Measurements from ENCODE around the gene PIWIL4.
"Not testable (repeated sequence)": the region's sequence is repeated elsewhere in the genome, so short reads cannot be mapped to it uniquely, and the experiment has no call there.

Gene PIWIL4

DNA sequence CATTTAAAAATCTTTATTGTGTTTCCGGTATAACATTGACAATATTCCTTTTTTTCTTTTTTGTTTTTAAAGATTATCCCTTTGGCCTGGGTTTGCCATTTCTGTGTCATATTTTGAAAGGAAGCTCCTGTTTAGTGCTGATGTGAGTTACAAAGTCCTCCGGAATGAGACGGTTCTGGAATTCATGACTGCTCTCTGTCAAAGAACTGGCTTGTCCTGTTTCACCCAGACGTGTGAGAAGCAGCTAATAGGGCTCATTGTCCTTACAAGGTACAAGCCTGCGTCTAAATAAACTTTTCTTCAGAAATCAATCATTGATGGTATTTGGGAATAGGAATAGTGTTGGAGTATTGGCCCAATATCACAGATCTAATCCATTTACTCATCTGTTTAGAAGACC, 19.8 kb downstream of the PIWIL4 start:
- no peak for DNase-seq

DNA sequence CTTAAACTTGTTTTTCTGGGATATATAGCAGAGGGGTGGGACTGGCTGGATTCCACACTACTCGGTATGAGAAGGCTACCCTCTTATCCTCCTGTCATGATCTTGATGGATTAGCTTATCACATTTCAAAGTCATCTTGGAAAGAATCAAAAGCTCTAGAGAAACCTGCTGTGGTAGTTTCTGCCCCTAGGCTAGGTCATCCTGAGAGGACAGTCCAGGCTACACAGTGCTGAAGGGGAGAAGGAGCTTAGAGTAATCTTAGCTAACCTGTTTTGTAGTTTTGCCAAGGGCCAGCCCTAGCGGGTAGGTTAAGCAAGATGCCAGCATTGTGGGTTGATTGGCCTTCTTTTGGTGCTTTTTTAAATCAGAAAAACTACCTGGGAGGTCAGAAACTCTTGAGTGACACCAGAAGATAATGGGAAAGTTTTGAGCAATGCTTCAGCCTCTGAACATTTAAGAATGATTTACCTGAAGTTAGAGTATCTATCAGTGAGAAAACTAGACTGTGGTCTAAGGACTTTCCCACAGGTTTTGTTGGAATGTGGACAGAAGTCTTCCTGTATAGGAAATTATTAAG, 21.3 kb downstream of the PIWIL4 start:
- DNase-seq, result no peak

DNA sequence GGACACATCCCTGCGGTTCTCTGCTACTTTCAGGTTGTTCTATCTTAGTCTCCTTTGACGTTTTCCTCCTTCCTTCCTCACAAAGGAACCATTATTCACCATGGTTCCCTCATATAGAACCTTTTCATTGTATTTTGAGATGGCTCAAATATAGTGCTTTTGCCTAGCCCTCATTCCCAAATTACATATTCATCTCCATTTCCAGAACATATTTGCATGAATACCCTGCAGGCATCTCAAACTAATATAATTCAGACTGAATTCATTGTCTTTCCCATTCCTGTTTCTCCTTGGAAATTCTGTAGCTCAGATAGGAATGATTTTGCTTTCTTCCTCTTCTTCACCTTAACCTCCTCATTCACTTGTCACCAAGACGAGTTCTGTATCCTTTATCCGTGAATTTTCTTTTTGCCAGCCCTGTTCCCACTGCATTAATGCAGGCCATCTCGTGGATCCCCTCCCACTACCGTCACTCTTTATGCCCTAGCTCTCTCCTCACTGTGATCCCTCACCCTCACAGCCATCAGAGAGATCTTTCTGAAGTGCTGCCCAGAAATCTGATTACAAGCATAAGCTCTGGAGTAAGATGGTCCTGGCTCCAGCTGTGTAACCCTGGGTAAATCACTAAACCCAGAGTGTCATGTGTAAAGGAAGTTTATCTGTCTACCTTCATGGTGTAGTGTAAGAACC, 23.3 kb downstream of the PIWIL4 start:
- no peak for DNase-seq

DNA sequence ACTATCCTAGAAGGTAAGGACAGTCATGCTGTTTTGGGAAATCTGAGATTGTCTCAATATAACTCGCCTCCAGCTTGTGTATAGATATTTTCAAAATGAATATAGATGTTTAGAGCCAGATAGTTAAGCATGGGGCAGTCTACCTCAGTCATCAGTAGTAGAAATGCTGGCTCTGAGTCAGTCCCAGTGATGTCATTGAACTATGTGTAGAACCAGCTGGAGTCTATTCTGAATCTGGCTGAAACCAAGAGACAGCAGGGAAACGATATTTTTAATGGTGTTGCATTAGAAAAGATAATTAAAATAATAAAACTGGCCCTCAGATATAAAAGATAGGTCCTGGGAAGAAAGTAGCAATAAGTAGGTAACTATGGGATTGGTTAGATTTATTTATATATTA, 25.9 kb downstream of the PIWIL4 start:
- DNase-seq, result no peak

DNA sequence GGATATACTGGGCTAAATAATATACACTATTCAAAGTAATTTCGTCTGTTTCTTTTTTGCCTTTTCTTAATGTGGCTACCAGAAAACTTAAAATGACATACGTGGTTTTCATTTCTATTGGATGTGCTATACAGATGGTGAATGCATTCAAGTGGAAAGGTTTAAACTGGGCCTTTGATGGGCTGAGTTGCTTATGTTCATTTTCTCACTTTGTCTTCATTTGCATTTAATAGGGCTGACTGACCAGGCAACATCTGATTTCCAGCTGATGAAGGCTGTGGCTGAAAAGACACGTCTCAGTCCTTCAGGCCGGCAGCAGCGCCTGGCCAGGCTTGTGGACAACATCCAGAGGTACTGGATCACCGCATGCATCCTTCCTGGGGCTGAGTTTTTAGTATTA, 27.9 kb downstream of the PIWIL4 start:
- no peak for DNase-seq

DNA sequence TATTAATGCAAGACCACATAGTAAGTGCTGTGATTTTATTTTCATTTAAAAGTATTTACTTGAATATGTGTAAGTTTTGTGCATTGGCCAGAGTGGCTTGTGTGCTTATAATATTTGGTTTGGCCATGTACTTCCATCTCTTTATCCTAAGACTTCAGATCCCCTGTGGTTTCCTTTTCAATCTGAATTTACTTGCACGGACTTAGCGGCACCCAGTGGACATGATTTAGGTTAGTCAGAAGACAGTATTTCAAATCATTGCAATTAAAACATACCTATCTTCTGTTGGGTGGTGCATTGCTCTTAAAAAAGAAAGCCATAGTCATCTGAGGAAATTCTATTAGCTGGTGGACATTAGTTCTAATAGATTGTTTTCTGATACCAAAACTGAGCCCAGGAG, 30.7 kb downstream of the PIWIL4 start:
- DNase-seq, result no peak

DNA sequence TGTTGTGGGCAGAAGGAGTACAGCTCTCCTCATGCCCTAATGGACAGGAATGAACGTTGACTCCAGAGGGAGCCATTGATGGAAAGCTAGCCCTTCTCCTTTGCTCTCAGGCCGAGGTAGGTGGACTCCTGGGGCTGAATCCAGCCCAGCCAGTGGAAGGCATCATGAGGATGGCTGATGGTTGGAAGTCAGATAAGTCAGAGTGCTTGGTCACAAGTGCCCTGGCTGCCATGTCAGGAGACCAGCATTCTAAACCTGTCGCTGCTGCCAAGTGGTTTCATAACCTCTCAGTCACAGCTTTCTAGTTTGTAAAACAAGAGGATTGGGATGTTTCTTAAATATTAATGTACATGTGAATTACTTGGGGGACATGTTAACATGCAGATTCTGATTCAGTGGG, 32.3 kb downstream of the PIWIL4 start:
- DNase-seq, result no peak

DNA sequence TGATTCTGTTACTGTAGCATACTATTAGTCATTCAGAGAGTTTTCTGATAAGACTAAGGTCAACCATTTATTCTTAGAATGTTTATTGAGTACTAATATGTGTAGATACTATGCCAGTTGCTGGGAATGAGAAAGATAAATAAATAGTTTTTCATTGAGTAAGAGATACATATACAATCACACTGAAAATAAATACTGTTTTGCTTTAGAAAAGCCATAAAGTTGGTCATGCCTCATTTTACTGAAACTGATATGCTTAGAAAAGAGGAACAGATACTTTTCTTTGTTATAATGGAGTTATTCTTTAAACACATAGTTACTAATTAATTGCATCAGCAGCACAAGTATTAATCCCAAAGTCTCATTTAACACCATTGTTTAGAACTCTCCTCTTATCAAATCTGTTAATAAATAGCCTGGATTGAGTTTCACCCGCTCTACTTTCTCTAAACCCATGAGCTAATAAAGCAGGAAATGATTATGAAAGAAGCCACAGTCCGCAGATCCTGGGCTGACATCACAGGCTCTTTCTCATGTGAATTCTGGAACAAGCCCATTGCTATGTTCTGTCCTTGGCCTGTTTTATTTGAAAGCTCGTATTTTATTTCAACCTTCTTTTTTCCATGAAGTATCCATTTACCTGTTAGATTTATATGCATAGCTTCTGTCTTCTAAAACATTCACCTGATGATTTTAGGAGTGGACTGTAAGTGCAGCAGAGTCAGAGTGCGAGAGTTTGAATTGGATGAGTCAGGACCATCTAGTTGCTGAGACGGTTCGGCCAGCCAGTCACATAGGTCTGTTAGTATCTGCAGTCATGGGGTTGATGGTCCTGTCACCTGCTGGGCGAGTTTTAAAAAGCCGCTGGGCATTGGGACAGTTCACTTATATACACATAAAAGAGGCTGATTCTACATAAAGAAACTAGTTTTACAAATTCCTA, 35.5 kb downstream of the PIWIL4 start:
- DNase-seq, result no peak

DNA sequence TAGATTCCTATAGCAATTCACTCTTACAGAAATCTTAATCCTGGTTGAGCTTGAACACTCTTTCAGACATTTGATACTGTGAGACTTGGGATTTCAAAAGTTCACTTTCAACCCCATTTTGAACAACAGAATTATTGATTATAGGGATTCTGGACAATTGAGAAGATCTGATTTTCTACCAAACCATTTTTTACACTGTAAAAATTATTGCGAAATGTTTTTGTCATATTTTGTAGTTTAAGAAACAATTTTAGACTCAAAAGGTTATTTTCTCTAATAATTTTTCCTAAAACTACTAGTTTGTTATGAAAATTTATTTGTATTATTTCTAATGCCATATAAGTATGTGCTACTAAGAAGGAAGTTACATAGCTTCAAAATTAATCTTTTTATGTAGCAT, 36.4 kb downstream of the PIWIL4 start:
- DNase-seq, result no peak

DNA sequence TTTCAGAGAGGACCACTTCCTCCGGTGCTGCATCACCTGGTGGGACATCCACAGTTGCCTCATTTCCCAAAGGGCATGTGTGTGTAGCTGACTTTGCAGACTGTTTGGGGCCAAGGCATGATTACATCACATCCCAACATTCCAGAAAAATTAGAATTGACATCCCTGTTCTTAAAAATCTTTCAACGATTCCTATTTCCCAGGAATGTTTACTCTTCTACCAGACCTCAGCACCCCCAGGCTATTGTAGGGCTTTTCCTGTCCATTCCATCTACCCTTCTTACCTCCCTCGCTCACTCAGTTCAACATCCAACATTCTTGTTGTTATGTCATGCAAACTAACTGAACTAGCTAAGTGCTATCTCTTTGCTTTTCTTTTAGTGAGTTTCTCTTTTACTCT, 37.3 kb downstream of the PIWIL4 start:
- no peak for DNase-seq

DNA sequence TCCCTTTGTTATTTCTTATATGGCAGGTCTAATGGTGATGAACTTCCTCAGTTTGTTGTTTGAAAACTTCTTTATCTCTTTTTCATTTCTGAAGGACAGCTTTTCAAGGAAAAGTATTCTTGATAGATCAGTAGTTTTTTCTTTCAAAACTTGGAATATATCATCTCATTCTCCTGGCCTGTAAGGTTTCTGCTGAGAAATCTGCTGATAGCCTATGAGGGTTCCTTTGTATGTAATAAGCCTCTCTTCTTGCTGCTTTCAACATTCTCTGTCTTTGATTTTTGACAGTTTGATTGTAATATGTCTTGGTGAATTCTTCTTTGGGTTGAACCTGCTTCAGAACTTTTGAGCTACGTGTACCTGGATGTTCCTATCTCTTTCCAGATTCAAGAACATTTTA, 46.0 kb downstream of the PIWIL4 start:
- DNase-seq, result no peak

DNA sequence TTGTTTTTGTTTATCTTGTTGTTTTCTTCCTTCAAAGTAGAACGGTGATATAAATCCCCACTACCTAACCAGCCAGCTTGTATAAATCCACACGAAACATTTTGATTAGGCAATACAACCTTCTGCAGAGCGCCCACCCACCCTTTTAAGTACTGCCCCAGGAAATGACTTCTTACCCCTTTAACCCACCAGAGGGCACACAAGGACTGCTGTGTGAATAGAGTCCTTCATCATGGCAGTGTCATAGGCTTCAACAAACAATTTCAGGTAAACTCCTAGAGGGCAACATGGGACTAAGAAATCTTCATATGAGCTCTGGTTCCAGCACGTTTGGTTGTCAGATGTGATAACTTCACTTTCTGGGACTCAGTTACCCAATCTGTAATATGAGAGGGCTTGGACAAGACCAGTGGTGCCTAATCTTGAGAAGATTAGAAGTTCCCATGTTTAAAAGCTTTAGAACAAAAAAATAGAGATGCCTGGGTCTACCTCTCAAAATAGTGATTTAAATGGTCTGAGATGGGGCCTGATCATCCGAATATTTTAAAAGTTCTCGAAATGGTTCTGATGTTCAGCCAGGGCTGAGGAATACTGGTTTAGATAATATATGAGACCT, 56.1 kb downstream of the PIWIL4 start:
- peak; percentile 71 for DNase-seq

DNA sequence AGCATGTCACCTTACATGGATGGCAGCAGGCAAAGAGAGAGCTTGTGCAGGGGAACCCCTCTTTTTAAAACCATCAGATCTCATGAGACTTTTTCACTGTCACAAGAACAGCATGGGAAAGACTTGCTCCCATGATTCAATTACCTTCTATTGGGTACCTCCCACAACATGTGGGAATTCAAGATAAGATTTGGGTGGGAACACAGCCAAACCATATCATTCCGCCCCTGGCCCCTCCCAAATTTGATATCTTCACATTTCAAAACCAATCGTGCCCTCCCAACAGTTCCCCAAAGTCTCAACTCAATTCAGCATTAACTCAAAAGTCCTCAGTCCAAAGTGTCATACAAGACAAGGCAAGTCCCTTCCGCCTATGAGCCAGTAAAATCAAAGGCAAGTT, 58.3 kb downstream of the PIWIL4 start:
- not testable (repeated sequence) for DNase-seq

DNA sequence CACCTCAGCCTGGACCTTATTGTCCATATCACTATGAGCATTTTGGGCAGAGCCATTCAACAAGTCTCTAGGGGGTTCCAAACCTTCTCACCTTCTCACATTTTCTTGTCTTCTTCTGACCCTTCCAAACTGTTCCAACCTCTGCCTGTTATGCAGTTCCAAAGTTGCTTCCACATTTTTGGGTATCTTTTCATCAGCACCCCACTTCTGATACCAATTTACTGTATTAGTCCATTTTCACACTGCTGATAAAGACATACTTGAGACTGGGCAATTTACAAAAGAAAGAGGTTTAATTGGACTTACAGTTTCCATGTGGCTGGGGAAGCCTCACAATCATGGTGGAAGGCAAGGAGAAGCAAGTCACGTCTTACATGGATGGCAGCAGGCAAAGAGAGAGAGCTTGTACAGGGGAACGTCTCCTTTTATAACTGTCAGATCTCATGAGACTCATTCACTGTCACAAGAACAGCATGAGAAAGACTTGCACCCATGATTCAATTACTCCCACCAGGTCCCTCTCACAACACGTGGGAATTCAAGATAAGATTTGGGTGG, 59.9 kb downstream of the PIWIL4 start:
- not testable (repeated sequence) for DNase-seq

DNA sequence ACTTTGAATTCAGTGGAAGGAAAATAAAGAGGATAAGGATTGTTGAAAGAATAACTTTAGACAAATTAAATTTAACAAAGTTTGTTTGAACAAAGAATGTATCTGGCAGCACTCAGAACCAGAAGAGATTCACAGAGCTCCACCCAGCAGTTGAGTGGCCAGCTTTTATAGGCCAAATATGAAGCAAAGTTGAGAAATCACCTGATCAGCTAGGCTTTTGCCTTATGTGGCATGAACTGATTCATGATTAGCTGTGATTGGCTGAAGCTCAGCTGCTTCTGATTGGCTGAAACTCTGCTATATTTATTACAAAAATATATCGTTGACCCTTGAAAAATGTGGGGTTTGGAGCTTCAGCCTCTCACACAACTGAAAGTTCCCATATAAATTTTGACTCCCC, 62.6 kb downstream of the PIWIL4 start:
- DNase-seq, result no peak

DNA sequence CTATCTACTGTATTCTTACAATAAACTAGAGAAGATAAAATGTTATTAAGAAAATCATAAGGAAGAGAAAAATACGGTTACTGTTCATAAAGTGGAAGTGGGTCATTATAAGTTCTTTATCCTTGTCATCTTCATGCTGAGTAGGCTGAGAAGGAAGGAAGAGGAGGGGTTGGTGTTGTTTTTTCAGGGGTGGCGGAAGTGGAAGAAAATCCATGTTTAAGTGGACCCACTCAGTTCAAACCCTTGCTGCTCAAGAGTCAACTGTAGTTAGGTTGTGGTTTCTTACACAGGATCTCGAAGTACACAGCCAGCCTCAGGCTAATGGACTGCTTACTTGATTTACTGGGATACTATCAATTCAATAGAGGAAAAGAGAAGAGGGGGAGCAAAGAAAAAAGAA, 63.1 kb downstream of the PIWIL4 start:
- DNase-seq, result no peak

DNA sequence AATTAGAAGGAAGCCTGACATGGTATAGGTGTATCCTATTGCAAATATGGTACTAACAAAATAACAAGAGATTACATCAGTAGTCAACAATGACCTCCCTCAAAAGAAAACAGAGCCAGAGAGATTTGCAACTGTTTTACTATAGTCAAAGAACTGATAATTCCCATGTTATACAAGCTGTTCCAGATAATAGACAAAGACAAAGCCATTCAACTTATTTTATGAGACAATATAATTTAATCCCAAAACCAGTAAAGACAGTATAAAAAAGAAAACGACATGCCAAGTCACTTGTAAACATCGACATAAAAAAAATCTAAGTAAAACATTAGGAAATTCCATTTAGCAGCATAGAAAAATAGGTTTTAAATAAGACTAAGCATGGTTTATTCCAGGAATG, 65.2 kb downstream of the PIWIL4 start:
- no peak for DNase-seq

DNA sequence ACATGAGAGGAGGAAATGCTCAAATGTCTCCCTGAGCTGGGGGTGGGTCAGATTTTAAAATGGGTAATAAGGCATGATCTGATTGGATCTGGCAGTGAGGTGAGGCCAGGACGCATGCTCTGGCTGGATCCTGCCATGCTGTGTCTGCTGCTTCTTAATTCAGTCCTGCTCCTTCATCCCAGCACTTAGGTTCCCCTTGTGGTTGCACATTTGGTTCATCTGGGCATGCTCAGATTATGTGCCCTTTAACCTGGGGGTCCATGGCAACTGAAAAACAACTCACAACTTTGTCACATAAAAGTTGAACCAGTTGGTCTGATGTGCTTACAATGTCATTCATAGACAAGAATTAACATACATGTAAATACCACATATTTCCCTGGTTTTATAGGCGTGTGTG, 67.9 kb downstream of the PIWIL4 start:
- DNase-seq, result no peak

DNA sequence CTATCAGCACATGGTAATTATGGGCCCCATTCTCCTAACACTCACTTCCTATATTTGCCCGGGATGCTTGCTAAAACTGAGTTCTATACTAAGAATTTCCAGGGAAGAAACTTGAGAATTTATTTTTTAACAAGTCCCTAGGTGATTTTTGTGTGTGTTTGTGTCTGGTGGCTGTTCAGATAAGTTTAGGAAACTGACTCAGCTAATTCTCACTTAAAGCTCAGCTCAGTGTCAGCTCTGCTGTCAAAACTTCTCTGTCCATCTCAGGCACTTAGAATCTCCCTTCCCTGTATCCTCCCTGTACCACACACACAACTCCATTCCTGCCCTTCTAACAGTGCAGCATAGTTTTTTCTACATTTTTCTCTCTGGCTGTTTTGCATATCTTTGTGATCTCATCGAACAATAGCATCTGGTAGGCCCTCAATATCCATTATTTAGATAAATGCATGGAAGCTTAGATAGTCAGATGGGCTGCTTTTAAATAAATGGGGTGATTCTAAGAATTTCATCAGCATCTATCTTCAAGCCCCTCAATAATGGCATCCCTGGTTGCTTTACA, 69.3 kb downstream of the PIWIL4 start:
- DNase-seq, result no peak

DNA sequence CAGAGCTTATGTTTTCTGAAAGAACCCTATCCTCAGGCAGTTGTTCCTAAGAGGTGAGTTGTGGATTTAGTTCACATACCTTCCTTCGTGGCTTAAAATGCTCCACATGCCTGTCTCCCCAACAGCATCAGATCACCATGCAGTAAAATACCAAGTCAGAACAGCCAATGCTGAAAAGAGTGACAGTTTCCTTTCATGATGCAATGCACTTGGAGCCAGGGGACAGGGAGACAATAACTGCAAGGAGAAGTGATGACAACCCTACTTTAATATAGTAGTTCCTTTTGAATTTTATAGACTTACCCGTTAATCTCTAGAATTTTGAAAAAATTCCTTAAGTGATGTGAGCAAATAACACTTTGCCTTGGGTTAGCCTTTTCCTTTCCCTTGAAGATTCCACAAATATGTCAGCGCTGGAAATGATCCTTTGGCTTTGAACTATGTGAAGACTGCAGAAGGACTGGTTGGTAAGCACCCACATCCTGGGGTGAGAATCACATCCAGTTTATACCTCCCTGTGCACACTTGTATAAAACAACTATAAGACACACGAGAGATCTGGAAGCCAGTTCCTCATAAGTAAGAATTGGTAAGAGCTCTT, 71.2 kb downstream of the PIWIL4 start:
- no peak for DNase-seq

DNA sequence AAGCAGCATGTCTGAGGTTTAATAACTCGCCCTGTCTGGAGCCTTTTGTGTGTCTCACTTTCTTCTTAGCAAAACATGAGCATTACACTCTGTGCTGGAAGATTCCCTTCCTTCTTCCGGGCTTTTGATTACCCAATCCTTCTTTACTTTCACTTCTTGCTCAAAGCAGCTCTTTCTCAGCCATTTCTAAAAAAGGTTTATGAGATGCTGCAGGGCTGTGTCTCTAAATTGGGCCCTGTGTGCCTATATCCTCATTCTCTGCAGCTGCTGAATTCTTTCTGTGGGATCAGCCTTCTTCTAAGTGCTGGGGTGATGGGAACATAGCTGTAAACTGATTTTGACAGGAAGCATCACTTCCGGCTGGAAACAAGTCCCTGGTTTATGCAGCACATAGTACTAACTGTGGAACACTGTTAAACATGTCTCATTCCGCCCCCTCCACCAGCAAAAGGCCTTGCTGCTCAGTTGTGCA, 71.8 kb downstream of the PIWIL4 start:
- DNase-seq, result no peak
